AG04449 (cell line): ENCODE measurements around the gene TFCP2.

Experiments used
- CTCF ChIA-PET: fragments of 350-600 bp; formaldehyde crosslinking; extraction: SDS; loops from one replicate; lab custom pipeline; 2021; ENCODE audit warnings: antibody characterized with exemption; lab: Yijun Ruan, JAX
- POLR2A ChIA-PET: fragments of 400-600, 350-600 bp; formaldehyde crosslinking; extraction: SDS; loops from one replicate; lab custom pipeline; 2020; ENCODE audit warnings: antibody characterized with exemption, inconsistent platforms; lab: Yijun Ruan, JAX
- DNase-seq: peaks from one replicate; pipeline ENCODE4 v3.0.0-alpha.2; 2010; ENCODE audit warnings: low read depth, low spot score
- H3K4me3 ChIP-seq: 2 replicates; pipeline ENCODE4 v1.5.1; 2011; ENCODE audit warnings: low read depth, mild to moderate bottlenecking, control low read depth, low read length
- CTCF ChIP-seq: IDR thresholded peaks from one replicate; pipeline ENCODE4 v1.5.1; 2011; ENCODE audit warnings: mild to moderate bottlenecking, moderate library complexity, low read length, control low read depth, inconsistent platforms; ENCODE audit not compliant: insufficient read depth; ENCODE audit errors: missing control alignments

TFCP2 gene

GRCh38 chr12:51187370-51187987 lies 14.5 kb upstream of the TFCP2 start:
- no peak overlapping the region for H3K4me3 ChIP-seq
- DNase-seq: no peak
- no peak for TF ChIP-seq CTCF
- CTCF ChIA-PET: interaction anchor here (1.1 kb wide), 1 partner anchor 10 kb away, joined by 3 read pairs; no protein-coding TSS in a partner anchor
- POLR2A ChIA-PET: no interaction called here

- DNase-seq: no peak
- no peak overlapping the region for H3K4me3 ChIP-seq
- TF ChIP-seq CTCF: no peak
- ChIA-PET POLR2A (no interaction called here), CTCF (interaction anchor here (1.1 kb wide), 1 partner anchor 11 kb away, joined by 3 read pairs; no protein-coding TSS in a partner anchor)
Observed at GRCh38 chr12:51186465-51187085, 13.6 kb upstream of the TFCP2 start.

- POLR2A ChIA-PET: no interaction called here
- H3K4me3 ChIP-seq: no peak overlapping the region
- CTCF ChIA-PET: no interaction called here
- TF ChIP-seq CTCF: no peak
- DNase-seq: no peak
Observed at GRCh38 chr12:51185171-51185717, 12.3 kb upstream of the TFCP2 start.

GRCh38 chr12:51183816-51184215 lies 10.9 kb upstream of the TFCP2 start:
- ChIA-PET POLR2A (interaction anchor here (1.2 kb wide), 1 partner anchor 100 kb away, joined by 4 read pairs; the partner anchor contains the start of gene CSRNP2), CTCF (no interaction called here)
- no peak for DNase-seq
- H3K4me3 ChIP-seq: no peak overlapping the region
- TF ChIP-seq CTCF: no peak

DNA sequence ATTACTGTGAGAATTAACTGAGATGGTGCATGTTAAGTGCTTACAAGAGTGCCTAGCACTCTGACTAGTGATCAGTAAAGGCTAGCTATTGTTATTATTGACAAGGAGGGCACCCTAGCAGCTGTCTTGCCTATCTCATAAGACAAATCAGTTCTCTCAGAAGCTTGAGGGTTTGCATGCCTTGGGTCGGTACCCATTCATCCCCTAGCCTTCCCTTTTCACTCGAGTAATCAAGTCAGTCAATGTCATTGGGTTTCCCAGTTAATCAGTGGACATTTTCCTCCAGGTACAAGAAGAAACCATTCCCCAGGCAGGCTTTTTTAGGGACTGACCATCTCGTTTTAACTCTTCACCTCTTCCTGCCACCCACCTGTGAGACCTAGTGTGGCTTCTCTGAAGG lies 10.4 kb upstream of the TFCP2 start:
- CTCF ChIA-PET: no interaction called here
- POLR2A ChIA-PET: interaction anchor here (1.2 kb wide), 1 partner anchor 100 kb away, joined by 4 read pairs; the partner anchor contains the start of gene CSRNP2

More for the DNA sequence above, 10.4 kb upstream of the TFCP2 start:
- TF ChIP-seq CTCF: no peak
- H3K4me3 ChIP-seq: no peak overlapping the region
- DNase-seq: no peak
